Astrocyte of the cerebellum (primary cell): ENCODE measurements around the gene KRT2.

Experiments used
- DNase-seq: peaks from one replicate; pipeline ENCODE4 v3.0.0-alpha.2; 2011; ENCODE audit warnings: low read depth
- H3K4me3 ChIP-seq: 2 replicates; pipeline ENCODE4 v1.5.1; 2011; ENCODE audit warnings: mild to moderate bottlenecking, low read depth, low read length, moderate library complexity
- in situ Hi-C: cut with HindIII; loops from 2 replicates; pipeline ENCODE4 v1.10.0; 2017; ENCODE audit warnings: low sequenced_read_pairs
- TF ChIP-seq, protein P1 (sequence below): IDR thresholded peaks from 2 replicates; pipeline ENCODE4 v1.5.1; 2012; ENCODE audit warnings: low read length, low read depth, moderate library complexity, mild to moderate bottlenecking; ENCODE audit errors: missing control alignments

KRT2 gene

DNA sequence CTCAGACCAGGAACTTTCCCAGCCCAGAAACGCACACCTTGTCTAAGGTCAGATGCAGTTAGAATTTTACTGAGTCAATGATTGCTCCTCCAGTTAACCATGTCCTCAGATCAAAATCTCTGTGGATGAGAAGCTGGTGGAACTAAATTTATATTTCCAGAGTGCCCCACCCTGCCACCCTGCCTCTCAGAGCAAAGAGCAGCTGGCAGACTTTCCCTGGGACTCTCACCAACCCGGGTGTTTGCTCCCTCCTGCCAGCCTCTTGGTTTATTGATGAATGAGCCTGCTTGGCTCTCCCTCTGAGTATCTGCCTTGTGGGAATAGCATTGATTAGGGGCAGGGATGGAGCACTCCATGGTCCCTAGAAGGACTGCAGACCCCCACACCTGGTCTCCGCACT, 34.1 kb upstream of the KRT2 start:
- in situ Hi-C loops, result no loop called here
- no peak for DNase-seq
- no peak overlapping the region for H3K4me3 ChIP-seq
- TF ChIP-seq, protein P1, sequence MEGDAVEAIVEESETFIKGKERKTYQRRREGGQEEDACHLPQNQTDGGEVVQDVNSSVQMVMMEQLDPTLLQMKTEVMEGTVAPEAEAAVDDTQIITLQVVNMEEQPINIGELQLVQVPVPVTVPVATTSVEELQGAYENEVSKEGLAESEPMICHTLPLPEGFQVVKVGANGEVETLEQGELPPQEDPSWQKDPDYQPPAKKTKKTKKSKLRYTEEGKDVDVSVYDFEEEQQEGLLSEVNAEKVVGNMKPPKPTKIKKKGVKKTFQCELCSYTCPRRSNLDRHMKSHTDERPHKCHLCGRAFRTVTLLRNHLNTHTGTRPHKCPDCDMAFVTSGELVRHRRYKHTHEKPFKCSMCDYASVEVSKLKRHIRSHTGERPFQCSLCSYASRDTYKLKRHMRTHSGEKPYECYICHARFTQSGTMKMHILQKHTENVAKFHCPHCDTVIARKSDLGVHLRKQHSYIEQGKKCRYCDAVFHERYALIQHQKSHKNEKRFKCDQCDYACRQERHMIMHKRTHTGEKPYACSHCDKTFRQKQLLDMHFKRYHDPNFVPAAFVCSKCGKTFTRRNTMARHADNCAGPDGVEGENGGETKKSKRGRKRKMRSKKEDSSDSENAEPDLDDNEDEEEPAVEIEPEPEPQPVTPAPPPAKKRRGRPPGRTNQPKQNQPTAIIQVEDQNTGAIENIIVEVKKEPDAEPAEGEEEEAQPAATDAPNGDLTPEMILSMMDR, result no peak

DNA sequence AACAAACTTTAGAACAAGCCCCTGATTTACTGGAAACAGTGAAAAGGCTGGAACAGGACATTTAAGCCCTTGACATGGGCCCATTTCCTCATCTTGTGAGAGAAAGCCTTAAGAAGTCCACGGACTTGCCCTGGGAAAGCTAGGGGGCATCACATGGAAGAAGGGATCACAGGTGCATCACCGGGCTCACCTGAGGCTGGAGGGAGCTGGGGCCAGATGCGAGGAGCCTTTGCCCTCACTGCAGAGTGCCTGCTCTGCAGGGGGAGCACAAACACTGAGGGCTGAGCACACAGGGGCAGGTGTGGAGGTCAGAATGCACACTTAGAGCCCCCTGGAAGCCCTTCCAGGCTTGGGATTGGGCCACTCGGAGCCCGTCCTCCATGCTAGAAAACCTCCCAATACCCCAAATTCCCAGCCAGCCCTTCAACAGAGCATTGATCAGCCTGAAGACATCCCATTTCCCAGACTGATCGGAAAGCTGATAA, 33.4 kb upstream of the KRT2 start:
- DNase-seq, result no peak
- in situ Hi-C loops, result no loop called here
- H3K4me3 ChIP-seq, result no peak overlapping the region
- TF ChIP-seq, protein P1, result no peak

DNA sequence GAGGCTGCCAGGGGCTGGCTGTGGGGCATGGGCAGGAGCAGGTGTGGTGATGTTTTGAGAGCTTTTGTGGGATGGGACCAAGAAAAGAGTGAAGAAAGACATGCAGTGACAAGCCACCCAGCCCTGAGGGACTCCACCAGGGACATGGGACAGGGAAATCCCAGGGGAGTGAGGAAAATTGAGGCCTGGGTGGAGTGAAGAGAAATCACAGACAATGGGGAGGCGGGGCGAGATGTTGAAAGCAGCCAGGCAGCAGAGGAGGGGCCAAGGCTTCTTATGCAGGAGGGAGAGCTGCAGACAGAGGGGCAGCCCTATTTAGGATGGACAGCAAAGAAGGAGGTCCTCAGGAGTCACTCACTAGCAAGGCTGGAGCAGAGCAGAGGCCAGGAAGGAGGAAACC, 32.4 kb upstream of the KRT2 start:
- no peak for DNase-seq
- no peak overlapping the region for H3K4me3 ChIP-seq
- TF ChIP-seq, protein P1, result no peak
- in situ Hi-C loops, result no loop called here

DNA sequence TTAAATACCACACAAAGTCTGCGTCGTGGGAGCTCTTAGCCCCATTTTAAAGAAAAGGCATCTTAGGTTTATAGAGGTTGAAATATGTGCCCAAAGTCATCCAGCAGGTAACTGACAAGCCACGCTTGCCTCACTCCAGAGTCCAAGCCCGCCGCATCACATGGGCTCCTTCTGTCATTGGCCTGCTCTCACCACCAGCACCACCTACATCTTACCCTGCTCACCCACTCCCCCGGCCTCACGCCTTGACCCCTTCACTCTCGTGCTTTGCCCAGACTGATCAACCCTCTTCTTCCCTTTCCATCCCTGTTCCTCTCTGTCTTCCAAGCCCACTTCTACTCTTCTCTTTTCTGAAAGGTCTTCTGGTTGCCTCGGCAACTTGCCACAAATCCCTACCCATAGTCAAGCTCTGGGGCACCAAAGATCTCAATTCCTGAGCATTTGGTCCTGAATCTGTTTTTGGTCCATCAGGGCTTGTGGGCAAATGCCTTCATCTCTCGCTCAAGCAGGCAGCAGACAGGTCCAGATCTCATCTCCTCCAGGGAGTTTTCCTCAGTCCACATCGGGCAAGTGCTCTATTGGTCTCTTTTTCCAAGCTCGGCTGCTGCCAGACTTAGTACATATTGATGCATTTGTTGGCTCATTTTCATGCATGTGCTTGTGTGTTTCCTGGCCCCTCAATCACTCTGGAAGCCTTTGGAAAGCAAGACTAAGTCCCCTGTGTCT, 31.7 kb upstream of the KRT2 start:
- in situ Hi-C loops, result no loop called here
- no peak for DNase-seq
- TF ChIP-seq, protein P1, result no peak
- H3K4me3 ChIP-seq, result no peak overlapping the region

DNA sequence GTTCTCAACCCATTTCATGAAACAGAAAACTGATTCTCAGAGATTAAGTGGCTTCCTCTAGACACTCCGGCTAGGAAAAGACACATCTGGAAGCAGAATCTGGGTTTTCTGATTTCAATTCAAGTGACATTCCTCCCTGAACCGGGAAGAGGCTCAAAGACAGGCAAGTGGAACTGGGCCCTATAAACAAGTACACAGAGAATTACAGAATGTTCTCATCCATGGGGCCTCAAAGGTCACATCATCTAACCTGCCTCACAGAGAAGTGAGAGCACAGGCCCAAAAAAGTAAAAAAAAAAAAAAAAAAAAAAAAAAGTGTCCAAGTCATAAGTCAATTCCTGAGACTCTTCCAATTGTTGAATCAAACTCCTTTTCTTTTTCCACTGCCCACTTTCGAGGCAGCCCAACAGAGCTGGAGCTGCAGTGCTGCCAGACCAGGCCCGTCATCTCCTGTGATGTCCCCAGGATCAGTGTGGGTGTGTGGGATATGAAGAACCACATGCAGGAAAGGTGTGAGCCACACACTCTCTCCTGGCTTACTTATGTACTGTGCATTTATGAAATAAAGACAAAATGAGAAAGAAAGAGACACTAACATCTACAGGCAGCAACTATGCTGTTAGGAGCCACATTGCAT, 31.0 kb upstream of the KRT2 start:
- DNase-seq, result no peak
- TF ChIP-seq, protein P1, result no peak
- in situ Hi-C loops, result no loop called here

DNA sequence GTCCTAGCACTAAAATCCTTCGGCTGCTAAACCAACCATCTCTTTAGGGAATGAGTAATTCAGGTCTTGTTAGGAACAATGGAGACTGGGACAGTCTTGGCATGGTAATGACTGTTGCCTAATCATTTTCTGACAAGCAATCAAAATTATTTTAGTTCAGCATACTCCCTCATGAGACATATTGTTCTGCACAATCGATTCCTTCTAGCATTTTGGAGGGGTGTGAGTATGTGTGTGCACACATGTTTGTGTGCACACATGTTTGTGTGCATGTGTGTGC, 30.3 kb upstream of the KRT2 start:
- in situ Hi-C loops, result no loop called here
- no peak for DNase-seq
- TF ChIP-seq, protein P1, result no peak
- no peak overlapping the region for H3K4me3 ChIP-seq

More for the DNA sequence above, 31.0 kb upstream of the KRT2 start:
- no peak overlapping the region for H3K4me3 ChIP-seq
